Duodenal mucosa (tissue), 2 donors: ENCODE measurements around the gene JMJD8.
A peak's percentile ranks its signal among the peaks of the same experiment; 100 is the strongest.

Experiments
- H3K27ac ChIP-seq: one replicate; pipeline ENCODE4 v1.7.0; 2013; ENCODE audit warnings: low read depth, low read length
- H3K27me3 ChIP-seq, 2 donors: one replicate each; pipeline ENCODE4 v1.7.0; 2013; ENCODE audit warnings: low read length in 2 of 2, control low read depth in 1 of 2; ENCODE audit not compliant: insufficient read depth in 2 of 2, control insufficient read depth in 1 of 2
- H3K36me3 ChIP-seq, 2 donors: one replicate each; pipeline ENCODE4 v1.7.0; 2013; ENCODE audit warnings: low read length in 2 of 2, control low read depth in 1 of 2; ENCODE audit not compliant: insufficient read depth in 2 of 2, control insufficient read depth in 1 of 2
- H3K4me1 ChIP-seq, 2 donors: one replicate each; pipeline ENCODE4 v1.7.0; 2013; ENCODE audit warnings: low read length in 2 of 2, control low read depth in 1 of 2; ENCODE audit not compliant: insufficient read depth in 2 of 2, control insufficient read depth in 1 of 2
- H3K4me3 ChIP-seq, 2 donors: one replicate each; pipeline ENCODE4 v1.7.0; 2013; ENCODE audit warnings: low read length in 2 of 2, low read depth in 1 of 2
- H3K9ac ChIP-seq, 2 donors: one replicate each; pipeline ENCODE4 v1.7.0; 2013; ENCODE audit warnings: low read length in 2 of 2, low read depth in 1 of 2
- H3K9me3 ChIP-seq, 2 donors: one replicate each; pipeline ENCODE4 v1.7.0; 2013; ENCODE audit warnings: low read length in 2 of 2, control low read depth in 1 of 2; ENCODE audit not compliant: control insufficient read depth in 1 of 2

JMJD8 gene

DNA sequence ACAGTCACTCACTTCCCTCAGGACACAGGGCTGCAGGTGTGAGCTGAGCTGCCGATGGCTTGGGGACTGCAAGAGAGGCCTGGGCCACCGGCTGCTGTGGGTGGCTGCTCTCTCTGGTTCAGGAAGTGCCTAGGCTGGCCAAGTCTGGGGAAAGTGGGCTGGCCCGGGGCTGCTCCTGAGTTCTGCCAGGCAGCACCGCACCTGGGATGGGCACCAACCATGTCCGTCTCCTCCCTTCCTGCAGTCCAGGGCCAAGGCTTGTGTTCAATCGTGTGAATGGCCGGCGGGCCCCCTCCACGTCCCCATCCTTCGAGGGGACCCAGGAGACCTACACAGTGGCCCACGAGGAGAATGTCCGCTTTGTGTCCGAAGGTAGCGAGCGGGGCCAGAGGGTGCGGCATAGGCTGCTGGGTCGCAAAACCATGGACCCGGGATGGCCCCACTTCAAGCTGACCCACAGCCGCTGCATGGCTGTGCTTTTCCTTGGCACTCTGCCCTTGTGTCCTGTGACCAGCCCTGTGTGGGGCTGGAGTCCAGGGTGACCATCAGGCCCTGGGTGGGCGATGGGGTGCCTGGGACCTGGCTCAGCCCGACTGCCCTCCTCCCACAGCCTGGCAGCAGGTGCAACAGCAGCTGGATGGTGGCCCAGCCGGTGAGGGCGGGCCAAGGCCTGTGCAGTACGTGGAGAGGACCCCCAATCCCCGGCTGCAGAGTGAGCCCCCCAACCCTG is 36.8 kb downstream of the JMJD8 start:
- H3K9me3 ChIP-seq: no peaks in the 10 kb centered on the region
- H3K27me3 ChIP-seq: no peaks in the 10 kb centered on the region
- peak overlapping the region; percentile 77 for H3K27ac ChIP-seq
- H3K36me3 ChIP-seq: no peaks in the 10 kb centered on the region
- peaks cover 61 to 67% of the 10 kb centered on the region in 2 donors for H3K4me1 ChIP-seq
- H3K4me3 ChIP-seq: peak overlapping the region; percentile 67 to 89
- peak overlapping the region; percentile 59 to 92 for H3K9ac ChIP-seq

GRCh38 chr16:646679-647172 is 37.4 kb downstream of the JMJD8 start:
- H3K9me3 ChIP-seq: no peaks in the 10 kb centered on the region
- H3K4me1 ChIP-seq: peaks cover 61 to 67% of the 10 kb centered on the region in 2 donors
- no peaks in the 10 kb centered on the region for H3K27me3 ChIP-seq
- H3K36me3 ChIP-seq: no peaks in the 10 kb centered on the region
- peak overlapping the region in 1 of 2 donors; percentile 59 for H3K9ac ChIP-seq
- peak overlapping the region in 1 of 2 donors; percentile 11 for H3K4me3 ChIP-seq
- H3K27ac ChIP-seq: peak overlapping the region; percentile 77

GRCh38 chr16:645852-646678 is 38.1 kb downstream of the JMJD8 start:
- no peaks in the 10 kb centered on the region for H3K36me3 ChIP-seq
- H3K9ac ChIP-seq: peak overlapping the region; percentile 59
- H3K4me3 ChIP-seq: peak overlapping the region; percentile 30 to 35
- H3K27ac ChIP-seq: peak overlapping the region; percentile 38
- no peaks in the 10 kb centered on the region for H3K9me3 ChIP-seq
- peaks cover 61 to 71% of the 10 kb centered on the region in 2 donors for H3K4me1 ChIP-seq
- H3K27me3 ChIP-seq: no peaks in the 10 kb centered on the region

GRCh38 chr16:644556-644955 is 39.6 kb downstream of the JMJD8 start:
- Histone ChIP-seq H3K9ac (peak overlapping the region in 1 of 2 donors; percentile 25), H3K4me3 (peak overlapping the region in 1 of 2 donors; percentile 15), H3K27ac (no peak overlapping the region), H3K4me1 (peaks cover 50 to 61% of the 10 kb centered on the region in 2 donors), H3K36me3 (no peaks in the 10 kb centered on the region), H3K9me3 (no peaks in the 10 kb centered on the region), H3K27me3 (no peaks in the 10 kb centered on the region)

- peak overlapping the region; percentile 79 for H3K9ac ChIP-seq
- peaks cover 44 to 53% of the 10 kb centered on the region in 2 donors for H3K4me1 ChIP-seq
- H3K27me3 ChIP-seq: no peaks in the 10 kb centered on the region
- H3K4me3 ChIP-seq: peak overlapping the region; percentile 73 to 83
- H3K27ac ChIP-seq: peak overlapping the region; percentile 62
- no peaks in the 10 kb centered on the region for H3K36me3 ChIP-seq
- H3K9me3 ChIP-seq: no peaks in the 10 kb centered on the region
Measured at GRCh38 chr16:643050-643368, 41.1 kb downstream of the JMJD8 start.

- peak overlapping the region; percentile 73 to 83 for H3K4me3 ChIP-seq
- H3K27me3 ChIP-seq: no peaks in the 10 kb centered on the region
- H3K36me3 ChIP-seq: no peaks in the 10 kb centered on the region
- H3K9me3 ChIP-seq: no peaks in the 10 kb centered on the region
- peaks cover 44 to 52% of the 10 kb centered on the region in 2 donors for H3K4me1 ChIP-seq
- peak overlapping the region; percentile 79 for H3K9ac ChIP-seq
- peak overlapping the region; percentile 84 for H3K27ac ChIP-seq
Measured at GRCh38 chr16:642189-643049, 41.7 kb downstream of the JMJD8 start.

DNA sequence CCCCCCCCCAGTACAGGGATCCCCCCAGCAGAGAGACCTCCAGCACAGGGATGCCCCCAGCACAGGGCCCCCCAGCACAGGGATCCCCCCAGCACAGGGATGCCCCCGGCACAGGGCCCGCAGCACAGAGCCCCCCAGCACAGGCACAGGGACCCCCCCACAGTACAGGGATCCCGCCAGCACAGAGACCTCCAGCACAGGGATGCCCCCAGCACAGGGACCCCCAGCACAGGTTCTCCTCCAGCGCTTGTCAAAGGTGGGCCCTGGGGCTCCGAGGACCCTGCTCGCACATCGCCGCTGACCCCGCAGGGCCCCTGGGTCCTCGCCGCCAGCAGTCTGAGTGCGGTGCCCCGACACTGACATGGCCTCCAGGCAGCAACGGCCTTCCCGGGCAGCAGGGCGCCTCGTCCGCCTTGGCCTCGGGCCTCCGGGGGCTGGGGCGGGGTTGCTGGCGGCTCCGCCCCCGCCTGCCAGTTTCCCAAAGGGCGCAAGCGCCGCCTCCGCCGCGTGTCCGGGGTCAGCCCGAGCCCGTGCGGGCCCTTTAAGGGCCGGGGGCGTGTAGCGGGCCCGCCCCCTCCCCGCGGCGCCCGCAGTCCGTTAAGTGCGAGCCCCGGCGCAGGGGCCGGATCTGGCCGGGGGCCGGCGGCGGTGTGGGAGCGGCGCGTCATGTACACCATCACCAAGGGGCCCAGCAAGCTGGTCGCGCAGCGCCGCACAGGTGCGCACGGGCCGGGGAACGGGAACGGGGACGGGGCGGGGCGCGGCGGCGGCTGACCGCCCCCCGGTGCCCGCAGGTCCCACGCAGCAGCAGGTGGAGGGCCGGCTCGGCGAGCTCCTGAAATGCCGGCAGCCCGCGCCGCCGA is 42.6 kb downstream of the JMJD8 start, which contains the start of gene MCRIP2:
Gene MCRIP2 (plus strand): TSS at position 503 of the 863 bp plus-strand sequence. CDS start 164 bp downstream, at position 667.
- H3K9ac ChIP-seq: peak within 1 kb of the TSS; percentile 79 to 96
- no peaks in the 10 kb centered on the region for H3K36me3 ChIP-seq
- H3K27me3 ChIP-seq: no peaks in the 10 kb centered on the region
- peak within 1 kb of the TSS; percentile 84 for H3K27ac ChIP-seq
- H3K4me1 ChIP-seq: peaks cover 37 to 46% of the 10 kb centered on the region in 2 donors
- H3K9me3 ChIP-seq: no peaks in the 10 kb centered on the region
- peak within 1 kb of the TSS; percentile 73 to 83 for H3K4me3 ChIP-seq

GRCh38 chr16:640614-641013 is 43.5 kb downstream of the JMJD8 start:
- no peaks in the 10 kb centered on the region for H3K36me3 ChIP-seq
- peaks cover 28 to 36% of the 10 kb centered on the region in 2 donors for H3K4me1 ChIP-seq
- no peaks in the 10 kb centered on the region for H3K9me3 ChIP-seq
- H3K4me3 ChIP-seq: no peak overlapping the region
- peak overlapping the region in 1 of 2 donors; percentile 79 for H3K9ac ChIP-seq
- H3K27ac ChIP-seq: no peak overlapping the region
- H3K27me3 ChIP-seq: no peaks in the 10 kb centered on the region

- H3K4me1 ChIP-seq: peaks cover 18 to 34% of the 10 kb centered on the region in 2 donors
- H3K27ac ChIP-seq: no peak overlapping the region
- no peak overlapping the region for H3K9ac ChIP-seq
- no peak overlapping the region for H3K4me3 ChIP-seq
- H3K9me3 ChIP-seq: no peaks in the 10 kb centered on the region
- no peaks in the 10 kb centered on the region for H3K27me3 ChIP-seq
- H3K36me3 ChIP-seq: peaks cover 0 to 6% of the 10 kb centered on the region in 2 donors
Measured at GRCh38 chr16:638836-639235, 45.3 kb downstream of the JMJD8 start.
